Gastroesophageal sphincter (tissue), 4 donors: ENCODE measurements around the gene RHOA. TPM values are rescaled to one million over a fixed set of nuclear protein-coding genes. Genes with fewer than 3 reads are reported as not detected.
A peak's percentile ranks its signal among the peaks of the same experiment; 100 is the strongest.
"Not testable (repeated sequence)": the region's sequence is repeated elsewhere in the genome, so short reads cannot be mapped to it uniquely, and the experiment has no call there.

Experiments
- ATAC-seq: fragments of 150-250 bp; one replicate; pipeline ENCODE4 v1.9.1; 2016; ENCODE audit warnings: mild to moderate bottlenecking, moderate library complexity
- H3K27ac ChIP-seq, 4 donors: fragments of 200-600 bp; sonication (generic) in 3 of 4; 1 replicate in 3 of 4; 2 replicates in 1 of 4; pipeline ENCODE4 v1.5.1; 2016 to 2019
- H3K27me3 ChIP-seq: fragments of 200-600 bp; sonication (generic); one replicate; pipeline ENCODE4 v1.5.1; 2019
- H3K36me3 ChIP-seq, 2 donors: fragments of 200-600 bp; sonication (generic); one replicate each; pipeline ENCODE4 v1.5.1; 2019; ENCODE audit warnings: control low read depth in 1 of 2
- H3K4me1 ChIP-seq, 3 donors: fragments of 200-600 bp; sonication (generic); 1 replicate in 2 of 3; 2 replicates in 1 of 3; pipeline ENCODE4 v1.5.1; 2016 to 2019; ENCODE audit warnings: control low read depth in 2 of 3
- H3K4me3 ChIP-seq, 2 donors: fragments of 200-600 bp; sonication (generic); one replicate each; pipeline ENCODE4 v1.5.1; 2019; ENCODE audit warnings: mild to moderate bottlenecking in 1 of 2, moderate library complexity in 1 of 2
- H3K9me3 ChIP-seq, 3 donors: fragments of 200-600 bp; sonication (generic); one replicate each; pipeline ENCODE4 v1.5.1; 2017 to 2019; ENCODE audit warnings: control low read depth in 2 of 3
- CTCF ChIP-seq, 4 experiments: fragments of 200-600 bp in 2 of 4; fragments of 450-650 bp in 2 of 4; sonication (generic) in 1 of 4; IDR thresholded peaks; one replicate each; pipeline ENCODE4 v1.5.1; 2017 to 2019; ENCODE audit warnings: antibody characterized with exemption in 4 of 4, mild to moderate bottlenecking in 2 of 4, moderate library complexity in 2 of 4
- EP300 ChIP-seq: sonication (generic); formaldehyde crosslinking; IDR thresholded peaks from one replicate; pipeline ENCODE4 v1.6.1; 2017; ENCODE audit warnings: antibody characterized with exemption, mild to moderate bottlenecking
- POLR2A ChIP-seq, 2 donors: fragments of 450-650 bp; IDR thresholded peaks; one replicate each; pipeline ENCODE4 v1.6.1; 2017; ENCODE audit warnings: antibody characterized with exemption in 2 of 2, mild to moderate bottlenecking in 2 of 2, moderate library complexity in 1 of 2
- POLR2AphosphoS5 ChIP-seq: sonication (generic); formaldehyde crosslinking; IDR thresholded peaks from one replicate; pipeline ENCODE4 v1.6.1; 2017; ENCODE audit warnings: antibody characterized with exemption
- WGBS, 2 donors: methylation state at CpG; one replicate each; pipeline ENCODE4 v1.1.5; 2018; ENCODE audit warnings: low coverage in 1 of 2; 5-methylcytosine and 5-hydroxymethylcytosine counted together
- total RNA-seq, 4 donors: library from RNA; depleted of rRNA; stranded (reverse); fragments of >200 nt; gene quantifications; one replicate each; pipeline ENCODE4 v1.1.0, GENCODE V29; 2016

Gene RHOA
- total RNA-seq, 4 donors from 2014 or later, result 401 to 524 (median 476) TPM

DNA sequence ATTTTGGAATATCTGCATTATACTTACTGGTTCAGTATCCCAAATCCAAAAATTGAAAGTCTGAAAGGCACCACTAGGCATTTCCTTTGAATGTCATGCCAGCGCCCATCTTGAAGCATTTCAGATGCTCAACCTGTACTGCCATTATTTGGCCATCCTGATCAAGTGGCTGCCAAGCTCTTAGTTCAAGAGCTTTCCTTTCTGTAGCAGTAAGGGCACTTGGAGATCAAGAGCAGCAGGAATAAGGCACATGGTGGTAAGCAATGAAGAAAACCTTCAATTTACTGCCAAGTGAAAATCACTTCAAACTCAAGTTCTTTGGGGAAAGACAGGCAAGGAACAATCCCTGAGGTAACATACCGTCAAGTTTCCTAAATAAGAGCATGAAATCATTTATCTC, 10.0 kb downstream of the RHOA start:
- H3K4me1 ChIP-seq, result peaks cover 3 to 99% (median 54%) of the 10 kb centered on the region in 3 donors
- no peak for TF ChIP-seq EP300
- TF ChIP-seq POLR2A (IDR thresholded peaks at IDR 0.05), result no peak
- no peak for TF ChIP-seq POLR2AphosphoS5
- TF ChIP-seq CTCF (IDR thresholded peaks at IDR 0.05), result no peak
- 27 to 68% methylated on average over 1 to 2 of the region's 2 CpGs for WGBS, 2 donors

DNA sequence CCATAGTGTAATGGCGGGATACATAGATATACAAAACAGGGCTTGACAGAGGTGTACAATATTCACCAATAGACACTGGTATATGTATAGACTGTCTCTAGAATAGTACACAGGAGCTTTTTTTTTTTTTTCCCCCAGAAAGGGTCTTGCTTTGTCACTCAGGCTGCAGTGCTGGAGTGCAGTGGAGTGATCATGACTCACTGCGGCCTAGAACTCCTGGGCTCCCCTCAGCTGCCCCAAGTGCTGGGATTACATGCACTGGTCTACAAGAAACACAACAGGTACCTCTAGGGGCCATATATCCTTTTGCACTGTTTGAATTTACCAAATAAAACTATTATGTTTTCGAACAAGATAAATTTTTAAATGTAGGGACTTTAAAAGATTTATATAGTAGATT, 12.3 kb downstream of the RHOA start:
- Histone ChIP-seq H3K9me3 (no peaks in the 10 kb centered on the region), H3K4me3 (no peak overlapping the region), H3K27me3 (no peaks in the 10 kb centered on the region), H3K27ac (no peak overlapping the region), H3K4me1 (peaks cover 0 to 99% (median 43%) of the 10 kb centered on the region in 3 donors), H3K36me3 (peaks cover 0 to 29% of the 10 kb centered on the region in 2 donors)
- TF ChIP-seq POLR2AphosphoS5 (no peak), EP300 (no peak), CTCF (IDR thresholded peaks at IDR 0.05) (no peak), POLR2A (IDR thresholded peaks at IDR 0.05) (no peak)
- ATAC-seq, result no peak
- WGBS, 2 donors, result 90 to 100% methylated on average over 3 of the region's 3 CpGs

More for the DNA sequence above, 10.0 kb downstream of the RHOA start:
- Histone ChIP-seq H3K9me3 (no peaks in the 10 kb centered on the region), H3K27me3 (no peaks in the 10 kb centered on the region), H3K4me3 (no peak overlapping the region), H3K36me3 (peaks cover 0 to 13% of the 10 kb centered on the region in 2 donors), H3K27ac (peak overlapping the region in 2 of 4 donors; percentile 12 to 34)
- no peak for ATAC-seq

DNA sequence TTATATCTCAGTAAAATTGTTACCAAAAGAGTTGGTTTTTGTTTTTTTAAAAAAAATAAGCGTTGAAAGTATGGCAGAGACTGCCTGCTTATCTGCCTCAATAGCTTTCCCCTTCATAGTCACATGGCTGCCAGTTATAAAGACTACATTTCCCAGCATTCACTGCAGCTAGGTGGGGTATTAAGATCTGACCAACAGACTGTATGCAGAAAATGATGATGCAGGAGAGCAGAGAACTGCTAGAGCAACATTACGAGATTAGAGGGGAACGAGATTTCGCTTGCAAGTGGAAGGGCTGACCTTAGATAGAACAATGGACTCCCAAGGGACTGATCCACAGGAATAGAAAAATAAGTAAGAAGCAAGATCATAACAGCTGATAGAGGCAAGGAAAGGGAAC, 14.3 kb downstream of the RHOA start:
- H3K27ac ChIP-seq, result peak overlapping the region in 3 of 4 donors; percentile 37 to 54 (median 49)
- peak; percentile 70 for ATAC-seq
- H3K9me3 ChIP-seq, result no peaks in the 10 kb centered on the region
- 42 to 67% methylated on average over 1 to 4 of the region's 4 CpGs for WGBS, 2 donors
- no peak overlapping the region for H3K4me3 ChIP-seq
- TF ChIP-seq EP300 (no peak), CTCF (IDR thresholded peaks at IDR 0.05) (no peak), POLR2A (IDR thresholded peaks at IDR 0.05) (no peak), POLR2AphosphoS5 (no peak)
- H3K4me1 ChIP-seq, result peaks cover 0 to 98% (median 52%) of the 10 kb centered on the region in 3 donors
- H3K27me3 ChIP-seq, result no peaks in the 10 kb centered on the region
- H3K36me3 ChIP-seq, result peaks cover 0 to 19% of the 10 kb centered on the region in 2 donors

- not testable (repeated sequence) for ATAC-seq, H3K27me3 ChIP-seq, H3K9me3 ChIP-seq, H3K27ac ChIP-seq, H3K4me3 ChIP-seq
- Histone ChIP-seq H3K4me1 (peaks cover 0 to 90% (median 14%) of the 10 kb centered on the region in 3 donors), H3K36me3 (peaks cover 0 to 12% of the 10 kb centered on the region in 2 donors)
- 75 to 87% methylated on average over 7 to 10 of the region's 10 CpGs for WGBS, 2 donors
Observed at GRCh38 chr3:49391310-49391709, 20.5 kb downstream of the RHOA start.

- WGBS, 2 donors, result 98 to 100% methylated on average over 1 to 6 of the region's 6 CpGs
- H3K4me3 ChIP-seq, result no peak overlapping the region
- no peak for ATAC-seq
- no peaks in the 10 kb centered on the region for H3K27me3 ChIP-seq
- no peaks in the 10 kb centered on the region for H3K36me3 ChIP-seq
- no peak overlapping the region for H3K27ac ChIP-seq
- TF ChIP-seq CTCF (IDR thresholded peaks at IDR 0.05), result no peak
- no peak for TF ChIP-seq EP300
- no peak for TF ChIP-seq POLR2AphosphoS5
- no peak for TF ChIP-seq POLR2A (IDR thresholded peaks at IDR 0.05)
- H3K9me3 ChIP-seq, result no peaks in the 10 kb centered on the region
- H3K4me1 ChIP-seq, result peaks cover 0 to 90% (median 7%) of the 10 kb centered on the region in 3 donors
Observed at GRCh38 chr3:49389297-49389696, 22.5 kb downstream of the RHOA start.
